GM12878 (cell line): Measurements from ENCODE around the gene DDAH1. TPM values are rescaled to one million over a fixed set of nuclear protein-coding genes. Genes with fewer than 3 reads are reported as not detected.

Experiments
- ATAC-seq: fragments of 200-7000 bp; cut with Tn5 transposase; 3 replicates; pipeline ENCODE4 v1.9.1; 2020; ENCODE audit warnings: mild to moderate bottlenecking, moderate library complexity
- BruUV-seq: library from RNA; stranded (reverse); fragments of 400-500 nt; replicated peaks from 2 replicates; lab custom pipeline; 2021; lab: Mats Ljungman, UMichigan
- CTCF ChIA-PET: fragments of 300-600 bp; sonication (Branson Sonifier 250); formaldehyde crosslinking; extraction: SDS; loops from one replicate; lab custom pipeline; 2021; ENCODE audit warnings: inconsistent platforms; lab: Yijun Ruan, JAX
- POLR2A ChIA-PET: fragments of 350-600 bp; formaldehyde crosslinking; extraction: SDS; loops from one replicate; lab custom pipeline; 2021; ENCODE audit warnings: inconsistent platforms; lab: Charles Lee
- RAD21 ChIA-PET: fragments of 300-600 bp; sonication (Branson Sonifier 250); formaldehyde crosslinking; loops from one replicate; lab custom pipeline; 2023; ENCODE audit warnings: antibody characterized with exemption; ENCODE audit not compliant: unreplicated experiment; lab: Charles Lee
- SMC1A ChIA-PET: fragments of 300-600 bp; sonication (Branson Sonifier 250); formaldehyde crosslinking; loops from one replicate; lab custom pipeline; 2023; ENCODE audit not compliant: unreplicated experiment, uncharacterized antibody; lab: Charles Lee
- DNase-seq: peaks from one replicate; pipeline ENCODE4 v3.0.0-alpha.2; 2011; ENCODE audit warnings: low read depth, low spot score
- FAIRE-seq: peaks from 3 replicates; lab custom pipeline; 2011; peaks lifted over from hg19 to GRCh38; lab: Jason Lieb, UNC
- H2AFZ ChIP-seq: 2 replicates; pipeline ENCODE4 v1.6.0; 2011; ENCODE audit warnings: low read depth, low read length, control low read depth; ENCODE audit not compliant: control insufficient read depth
- H3K27ac ChIP-seq: 2 replicates; pipeline ENCODE4 v1.5.1; 2011; ENCODE audit warnings: control low read depth; ENCODE audit not compliant: control insufficient read depth, insufficient read depth
- H3K27me3 ChIP-seq, 2 experiments: replicated peaks in 1 of 2; 2 replicates each; pipeline versions ENCODE4 v1.6.0 to v1.6.1; 2011; ENCODE audit warnings: low read length in 1 of 2; ENCODE audit not compliant: control insufficient read depth in 2 of 2, insufficient read depth in 2 of 2
- H3K36me3 ChIP-seq, 2 experiments: 2 replicates each; pipeline ENCODE4 v1.5.1; 2011; ENCODE audit warnings: low read length in 1 of 2; ENCODE audit not compliant: control insufficient read depth in 2 of 2, insufficient read depth in 2 of 2
- H3K4me1 ChIP-seq: 2 replicates; pipeline ENCODE4 v1.6.1; 2011; ENCODE audit warnings: mild to moderate bottlenecking, low read length, moderate library complexity, mixed read lengths; ENCODE audit not compliant: control insufficient read depth, insufficient read depth
- H3K4me2 ChIP-seq: 2 replicates; pipeline ENCODE4 v1.6.0; 2011; ENCODE audit warnings: control low read depth; ENCODE audit not compliant: control insufficient read depth, insufficient read depth
- H3K4me3 ChIP-seq: fragments of 200-600 bp; sonication (generic); 2 replicates; pipeline ENCODE4 v1.5.1; 2016
- H3K79me2 ChIP-seq: 2 replicates; pipeline ENCODE4 v1.6.0; 2011; ENCODE audit warnings: low read length; ENCODE audit not compliant: control insufficient read depth, insufficient read depth
- H3K9ac ChIP-seq: 2 replicates; pipeline ENCODE4 v1.8.0; 2011; ENCODE audit warnings: low read length, control low read depth, mixed read lengths; ENCODE audit not compliant: control insufficient read depth, insufficient read depth
- H3K9me3 ChIP-seq: replicated peaks from 3 replicates; pipeline ENCODE4 v1.5.1; 2011; ENCODE audit warnings: mild to moderate bottlenecking, low read length; ENCODE audit not compliant: control insufficient read depth, insufficient read depth
- H4K20me1 ChIP-seq: 2 replicates; pipeline ENCODE4 v1.6.0; 2011; ENCODE audit not compliant: control insufficient read depth, insufficient read depth
- CBX3 ChIP-seq: fragments of 200-600 bp; sonication (generic); IDR thresholded peaks from 2 replicates; pipeline ENCODE4 v1.6.1; 2016; ENCODE audit warnings: low read depth, borderline replicate concordance
- CBX5 ChIP-seq: sonication (generic); IDR thresholded peaks from 2 replicates; pipeline ENCODE4 v1.6.1; 2016; ENCODE audit warnings: low read depth, moderate library complexity, mild to moderate bottlenecking, inconsistent platforms
- HCFC1 ChIP-seq: fragments of 150-350 bp; IDR thresholded peaks from 2 replicates; pipeline ENCODE4 v1.6.1; 2014; ENCODE audit warnings: low read length
- JUNB ChIP-seq: IDR thresholded peaks from 2 replicates; pipeline ENCODE4 v1.6.1; 2016; ENCODE audit warnings: antibody characterized with exemption, mild to moderate bottlenecking
- MYC ChIP-seq: IDR thresholded peaks from 2 replicates; pipeline ENCODE4 v1.6.1; 2011; ENCODE audit warnings: mild to moderate bottlenecking, low read length, moderate library complexity, inconsistent platforms; ENCODE audit not compliant: insufficient read depth, insufficient replicate concordance, insufficient read length, severe bottlenecking
- NR2C2 ChIP-seq: IDR thresholded peaks from 2 replicates; pipeline ENCODE4 v1.6.1; 2011; ENCODE audit warnings: borderline replicate concordance, low read depth; ENCODE audit not compliant: control insufficient read depth, insufficient read length
- NR2F1 ChIP-seq: fragments of 450-650 bp; conservative IDR thresholded peaks from 2 replicates; pipeline ENCODE4 v1.6.1; 2017; ENCODE audit warnings: mild to moderate bottlenecking
- SMARCA5 ChIP-seq: fragments of 450-650 bp; IDR thresholded peaks from 2 replicates; pipeline ENCODE4 v1.6.1; 2017; ENCODE audit warnings: mild to moderate bottlenecking
- SRF ChIP-seq, 2 experiments: IDR thresholded peaks; 2 replicates each; pipeline ENCODE4 v1.6.1; 2011; ENCODE audit warnings: low read depth in 2 of 2, low read length in 2 of 2, mild to moderate bottlenecking in 1 of 2, moderate library complexity in 1 of 2
- STAT3 ChIP-seq: IDR thresholded peaks from 2 replicates; pipeline ENCODE4 v1.6.1; 2011; ENCODE audit warnings: low read depth, low read length, improper control_type of control experiment
- TCF12 ChIP-seq: IDR thresholded peaks from 2 replicates; pipeline ENCODE4 v1.6.1; 2011; ENCODE audit warnings: low read depth, mild to moderate bottlenecking, low read length
- WGBS: methylation state at CpG from one replicate; pipeline ENCODE4 v1.1.6; 2016; ENCODE audit warnings: low lambda C conversion rate; ENCODE audit not compliant: insufficient replicate concordance, insufficient coverage; ENCODE audit errors: missing lambda C conversion rate; 5-methylcytosine and 5-hydroxymethylcytosine counted together
- in situ Hi-C: fragments of 300-500 bp; cut with MboI; formaldehyde crosslinking; loops from 9 replicates; pipeline ENCODE4 v1.14.3; 2018; ENCODE audit warnings: mixed read lengths
- intact Hi-C: fragments of 100-400 bp; cut with micrococcal nuclease; formaldehyde crosslinking; loops from one replicate; pipeline ENCODE4 v1.14.2; 2022; ENCODE audit not compliant: unreplicated experiment
- polyA plus RNA-seq, 11 experiments: library from polyadenylated mRNA; depleted of rRNA in 4 of 11; unstranded in 6 of 11; stranded (reverse) in 5 of 11; fragments of >200 nt; fragmentation: Nextera tagmentation in 4 of 11; fragmentation: Illumina TruSeq in 1 of 11; extraction: Ambion mirVana in 4 of 11; extraction: Trizol in 1 of 11; gene quantifications; 1 replicate in 1 of 11; 2 replicates in 10 of 11; pipeline versions ENCODE4 v1.2.1 to v1.2.3, GENCODE V29; 2011 to 2016; ENCODE audit warnings: inconsistent platforms in 2 of 11, missing spikeins in 2 of 11, low read depth in 1 of 11
- total RNA-seq, 4 experiments: library from RNA; depleted of rRNA in 3 of 4; stranded (reverse); fragments of >200 nt in 3 of 4; fragmentation: Illumina TruSeq in 1 of 4; extraction: Trizol in 1 of 4; gene quantifications; 2 replicates each; pipeline versions ENCODE4 v1.2.1 to v1.2.3, GENCODE V29; 2013 to 2021
- TF ChIP-seq, protein P1 (sequence below): fragments of 450-650 bp; IDR thresholded peaks from 2 replicates; pipeline ENCODE4 v1.6.1; 2016; ENCODE audit warnings: mild to moderate bottlenecking
- TF ChIP-seq, protein P2 (sequence below): fragments of 450-650 bp; IDR thresholded peaks from 2 replicates; pipeline ENCODE4 v1.6.1; 2016; ENCODE audit warnings: mild to moderate bottlenecking, moderate library complexity, borderline replicate concordance
- TF ChIP-seq, protein P3 (sequence below): fragments of 150-350 bp; IDR thresholded peaks from 2 replicates; pipeline ENCODE4 v1.6.1; 2016; ENCODE audit warnings: low read depth, low read length

Gene DDAH1
- total and polyA plus RNA-seq, 10 of the 15 experiments (the other 5 are each of a cell fraction or from before 2014, with no cell fraction given): 0.07 to 0.88 (median 0.27) TPM; not detected in 6

- no peak overlapping the region for H3K9ac ChIP-seq
- SMC1A ChIA-PET: no interaction called here
- H2AFZ ChIP-seq: no peak overlapping the region
- no peaks in the 10 kb centered on the region for H4K20me1 ChIP-seq
- POLR2A ChIA-PET: no interaction called here
- no peak overlapping the region for H3K27ac ChIP-seq
- no peaks in the 10 kb centered on the region for H3K4me1 ChIP-seq
- no TSS peak for BruUV-seq
- RAD21 ChIA-PET: no interaction called here
- intact Hi-C loops: no loop called here
- H3K9me3 ChIP-seq: no peaks in the 10 kb centered on the region
- no peaks in the 10 kb centered on the region for H3K79me2 ChIP-seq
- CTCF ChIA-PET: interaction anchor here (0.6 kb wide), 1 partner anchor 119 kb away, joined by 4 read pairs; no protein-coding TSS in a partner anchor
- in situ Hi-C loops: no loop called here
- 59% methylated on average over 2 of the region's 2 CpGs for WGBS
- TF ChIP-seq, protein P1, sequence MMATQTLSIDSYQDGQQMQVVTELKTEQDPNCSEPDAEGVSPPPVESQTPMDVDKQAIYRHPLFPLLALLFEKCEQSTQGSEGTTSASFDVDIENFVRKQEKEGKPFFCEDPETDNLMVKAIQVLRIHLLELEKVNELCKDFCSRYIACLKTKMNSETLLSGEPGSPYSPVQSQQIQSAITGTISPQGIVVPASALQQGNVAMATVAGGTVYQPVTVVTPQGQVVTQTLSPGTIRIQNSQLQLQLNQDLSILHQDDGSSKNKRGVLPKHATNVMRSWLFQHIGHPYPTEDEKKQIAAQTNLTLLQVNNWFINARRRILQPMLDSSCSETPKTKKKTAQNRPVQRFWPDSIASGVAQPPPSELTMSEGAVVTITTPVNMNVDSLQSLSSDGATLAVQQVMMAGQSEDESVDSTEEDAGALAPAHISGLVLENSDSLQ: no peak
- TF ChIP-seq STAT3 (no peak), SRF (IDR thresholded peaks at IDR 0.05; ENCODE audit: low read depth in 2 of 2, low read length in 2 of 2) (no peak), NR2C2 (no peak), CBX3 (no peak), MYC (no peak), NR2F1 (no peak), CBX5 (no peak), HCFC1 (no peak), TCF12 (no peak), JUNB (no peak), SMARCA5 (no peak)
- TF ChIP-seq, protein P2, sequence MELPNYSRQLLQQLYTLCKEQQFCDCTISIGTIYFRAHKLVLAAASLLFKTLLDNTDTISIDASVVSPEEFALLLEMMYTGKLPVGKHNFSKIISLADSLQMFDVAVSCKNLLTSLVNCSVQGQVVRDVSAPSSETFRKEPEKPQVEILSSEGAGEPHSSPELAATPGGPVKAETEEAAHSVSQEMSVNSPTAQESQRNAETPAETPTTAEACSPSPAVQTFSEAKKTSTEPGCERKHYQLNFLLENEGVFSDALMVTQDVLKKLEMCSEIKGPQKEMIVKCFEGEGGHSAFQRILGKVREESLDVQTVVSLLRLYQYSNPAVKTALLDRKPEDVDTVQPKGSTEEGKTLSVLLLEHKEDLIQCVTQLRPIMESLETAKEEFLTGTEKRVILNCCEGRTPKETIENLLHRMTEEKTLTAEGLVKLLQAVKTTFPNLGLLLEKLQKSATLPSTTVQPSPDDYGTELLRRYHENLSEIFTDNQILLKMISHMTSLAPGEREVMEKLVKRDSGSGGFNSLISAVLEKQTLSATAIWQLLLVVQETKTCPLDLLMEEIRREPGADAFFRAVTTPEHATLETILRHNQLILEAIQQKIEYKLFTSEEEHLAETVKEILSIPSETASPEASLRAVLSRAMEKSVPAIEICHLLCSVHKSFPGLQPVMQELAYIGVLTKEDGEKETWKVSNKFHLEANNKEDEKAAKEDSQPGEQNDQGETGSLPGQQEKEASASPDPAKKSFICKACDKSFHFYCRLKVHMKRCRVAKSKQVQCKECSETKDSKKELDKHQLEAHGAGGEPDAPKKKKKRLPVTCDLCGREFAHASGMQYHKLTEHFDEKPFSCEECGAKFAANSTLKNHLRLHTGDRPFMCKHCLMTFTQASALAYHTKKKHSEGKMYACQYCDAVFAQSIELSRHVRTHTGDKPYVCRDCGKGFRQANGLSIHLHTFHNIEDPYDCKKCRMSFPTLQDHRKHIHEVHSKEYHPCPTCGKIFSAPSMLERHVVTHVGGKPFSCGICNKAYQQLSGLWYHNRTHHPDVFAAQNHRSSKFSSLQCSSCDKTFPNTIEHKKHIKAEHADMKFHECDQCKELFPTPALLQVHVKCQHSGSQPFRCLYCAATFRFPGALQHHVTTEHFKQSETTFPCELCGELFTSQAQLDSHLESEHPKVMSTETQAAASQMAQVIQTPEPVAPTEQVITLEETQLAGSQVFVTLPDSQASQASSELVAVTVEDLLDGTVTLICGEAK: no peak
- TF ChIP-seq, protein P3, sequence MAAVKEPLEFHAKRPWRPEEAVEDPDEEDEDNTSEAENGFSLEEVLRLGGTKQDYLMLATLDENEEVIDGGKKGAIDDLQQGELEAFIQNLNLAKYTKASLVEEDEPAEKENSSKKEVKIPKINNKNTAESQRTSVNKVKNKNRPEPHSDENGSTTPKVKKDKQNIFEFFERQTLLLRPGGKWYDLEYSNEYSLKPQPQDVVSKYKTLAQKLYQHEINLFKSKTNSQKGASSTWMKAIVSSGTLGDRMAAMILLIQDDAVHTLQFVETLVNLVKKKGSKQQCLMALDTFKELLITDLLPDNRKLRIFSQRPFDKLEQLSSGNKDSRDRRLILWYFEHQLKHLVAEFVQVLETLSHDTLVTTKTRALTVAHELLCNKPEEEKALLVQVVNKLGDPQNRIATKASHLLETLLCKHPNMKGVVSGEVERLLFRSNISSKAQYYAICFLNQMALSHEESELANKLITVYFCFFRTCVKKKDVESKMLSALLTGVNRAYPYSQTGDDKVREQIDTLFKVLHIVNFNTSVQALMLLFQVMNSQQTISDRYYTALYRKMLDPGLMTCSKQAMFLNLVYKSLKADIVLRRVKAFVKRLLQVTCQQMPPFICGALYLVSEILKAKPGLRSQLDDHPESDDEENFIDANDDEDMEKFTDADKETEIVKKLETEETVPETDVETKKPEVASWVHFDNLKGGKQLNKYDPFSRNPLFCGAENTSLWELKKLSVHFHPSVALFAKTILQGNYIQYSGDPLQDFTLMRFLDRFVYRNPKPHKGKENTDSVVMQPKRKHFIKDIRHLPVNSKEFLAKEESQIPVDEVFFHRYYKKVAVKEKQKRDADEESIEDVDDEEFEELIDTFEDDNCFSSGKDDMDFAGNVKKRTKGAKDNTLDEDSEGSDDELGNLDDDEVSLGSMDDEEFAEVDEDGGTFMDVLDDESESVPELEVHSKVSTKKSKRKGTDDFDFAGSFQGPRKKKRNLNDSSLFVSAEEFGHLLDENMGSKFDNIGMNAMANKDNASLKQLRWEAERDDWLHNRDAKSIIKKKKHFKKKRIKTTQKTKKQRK: no peak
- H3K36me3 ChIP-seq: no peaks in the 10 kb centered on the region
- no peak for FAIRE-seq
- no peak for DNase-seq
- H3K4me2 ChIP-seq: no peak overlapping the region
- no peak overlapping the region for H3K4me3 ChIP-seq
- no peak for ATAC-seq
- no peaks in the 10 kb centered on the region for H3K27me3 ChIP-seq
Observed at GRCh38 chr1:85357817-85358216, 107.1 kb downstream of the DDAH1 start.
